ENCODE data around the gene FLACC1.

- no peak for TF ChIP-seq CTCF (IDR thresholded peaks at IDR 0.05)
- no peak for TF ChIP-seq POLR2AphosphoS5 (IDR thresholded peaks at IDR 0.05)
- TF ChIP-seq POLR2A (IDR thresholded peaks at IDR 0.05): no peak
These were observed 93.4 kb downstream of the FLACC1 start for GRCh38 chr2:201263779-201264178.
